ENCODE data around the gene C10orf105.

The C10orf105 gene

GRCh38 chr10:71761105-71761511, 41.5 kb upstream of the C10orf105 start:
- Histone ChIP-seq H3K9me3 (ENCODE audit: control insufficient read depth, low read length) (no peaks in the 10 kb centered on the region), H3K4me2 (ENCODE audit: low read length) (no peak overlapping the region), H3K36me3 (ENCODE audit: control insufficient read depth, insufficient read depth, low read length) (no peaks in the 10 kb centered on the region), H3K27me3 (ENCODE audit: control insufficient read depth, insufficient read depth, low read length) (no peaks in the 10 kb centered on the region), H3K27ac (no peak overlapping the region), H3K4me1 (no peaks in the 10 kb centered on the region), H3K9ac (no peak overlapping the region), H3K4me3 (ENCODE audit: low read depth, low read length) (no peak overlapping the region), H2AFZ (no peak overlapping the region), H3K79me2 (no peaks in the 10 kb centered on the region)
- no peak for TF ChIP-seq CTCF (IDR thresholded peaks at IDR 0.05)

- no peak overlapping the region for H2AFZ ChIP-seq
- H3K9ac ChIP-seq: no peak overlapping the region
- H3K27ac ChIP-seq: no peak overlapping the region
- H3K79me2 ChIP-seq: peaks cover 2% of the 10 kb centered on the region
- no peaks in the 10 kb centered on the region for H3K4me1 ChIP-seq
- TF ChIP-seq CTCF (IDR thresholded peaks at IDR 0.05): no peak
- no peaks in the 10 kb centered on the region for H3K27me3 ChIP-seq (ENCODE audit: control insufficient read depth, insufficient read depth, low read length)
- H3K4me2 ChIP-seq (ENCODE audit: low read length): no peak overlapping the region
- no peaks in the 10 kb centered on the region for H3K36me3 ChIP-seq (ENCODE audit: control insufficient read depth, insufficient read depth, low read length)
- no peak overlapping the region for H3K4me3 ChIP-seq (ENCODE audit: low read depth, low read length)
- H3K9me3 ChIP-seq (ENCODE audit: control insufficient read depth, low read length): no peaks in the 10 kb centered on the region
Observed at GRCh38 chr10:71757399-71757922, 37.9 kb upstream of the C10orf105 start.

- Histone ChIP-seq H3K9ac (no peak overlapping the region), H3K27me3 (ENCODE audit: control insufficient read depth, insufficient read depth, low read length) (no peaks in the 10 kb centered on the region), H3K4me1 (no peaks in the 10 kb centered on the region), H3K79me2 (peaks cover 2% of the 10 kb centered on the region), H3K9me3 (ENCODE audit: control insufficient read depth, low read length) (no peaks in the 10 kb centered on the region), H3K27ac (peak overlapping the region; percentile 19), H2AFZ (no peak overlapping the region), H3K4me3 (ENCODE audit: low read depth, low read length) (no peak overlapping the region), H3K36me3 (ENCODE audit: control insufficient read depth, insufficient read depth, low read length) (no peaks in the 10 kb centered on the region), H3K4me2 (ENCODE audit: low read length) (no peak overlapping the region)
- no peak for TF ChIP-seq CTCF (IDR thresholded peaks at IDR 0.05)
Observed at GRCh38 chr10:71756311-71757191, 37.0 kb upstream of the C10orf105 start.

GRCh38 chr10:71755179-71755879, 35.8 kb upstream of the C10orf105 start:
- no peak overlapping the region for H3K9ac ChIP-seq
- H3K4me1 ChIP-seq: no peaks in the 10 kb centered on the region
- TF ChIP-seq CTCF (IDR thresholded peaks at IDR 0.05): no peak
- H3K79me2 ChIP-seq: peaks cover 2% of the 10 kb centered on the region
- H3K27me3 ChIP-seq (ENCODE audit: control insufficient read depth, insufficient read depth, low read length): no peaks in the 10 kb centered on the region
- H3K4me3 ChIP-seq (ENCODE audit: low read depth, low read length): no peak overlapping the region
- no peak overlapping the region for H3K27ac ChIP-seq
- H3K36me3 ChIP-seq (ENCODE audit: control insufficient read depth, insufficient read depth, low read length): no peaks in the 10 kb centered on the region
- no peak overlapping the region for H3K4me2 ChIP-seq (ENCODE audit: low read length)
- no peak overlapping the region for H2AFZ ChIP-seq
- no peaks in the 10 kb centered on the region for H3K9me3 ChIP-seq (ENCODE audit: control insufficient read depth, low read length)

All from parathyroid adenoma (tissue), 2 donors.